Calu3 (cell line): ENCODE results near the gene PRG3. TPM values are rescaled to one million over a fixed set of nuclear protein-coding genes. Genes with fewer than 3 reads are reported as not detected.

Experiments used
- BruUV-seq: library from RNA; stranded (reverse); fragments of 400-500 nt; replicated peaks from 2 replicates; lab custom pipeline; 2021; lab: Mats Ljungman, UMichigan
- CTCF ChIA-PET: fragments of 300-600 bp; sonication (Branson Sonifier 250); formaldehyde crosslinking; loops from one replicate; lab custom pipeline; 2022; ENCODE audit warnings: antibody characterized with exemption; lab: Charles Lee
- DNase-seq: peaks from one replicate; pipeline ENCODE4 v3.0.0; 2022
- H3K27ac Mint-ChIP-seq: one replicate; pipeline ENCODE4 v1.8.0; 2022; ENCODE audit warnings: mixed read lengths; ENCODE audit not compliant: unreplicated experiment
- H3K27me3 Mint-ChIP-seq: one replicate; pipeline ENCODE4 v1.8.0; 2022; ENCODE audit warnings: mixed read lengths; ENCODE audit not compliant: unreplicated experiment
- H3K36me3 Mint-ChIP-seq: one replicate; pipeline ENCODE4 v1.8.0; 2022; ENCODE audit warnings: mild to moderate bottlenecking, moderate library complexity, mixed read lengths; ENCODE audit not compliant: insufficient read depth, unreplicated experiment
- H3K4me1 Mint-ChIP-seq: one replicate; pipeline ENCODE4 v1.8.0; 2022; ENCODE audit warnings: mild to moderate bottlenecking, low read depth, mixed read lengths; ENCODE audit not compliant: unreplicated experiment
- H3K4me3 Mint-ChIP-seq: one replicate; pipeline ENCODE4 v1.8.0; 2022; ENCODE audit warnings: mild to moderate bottlenecking, low read depth, moderate library complexity, mixed read lengths; ENCODE audit not compliant: unreplicated experiment
- H3K9me3 Mint-ChIP-seq: one replicate; pipeline ENCODE4 v1.8.0; 2022; ENCODE audit warnings: low read depth, mixed read lengths; ENCODE audit not compliant: unreplicated experiment
- intact Hi-C: fragments of 100-400 bp; cut with micrococcal nuclease; formaldehyde crosslinking; loops from one replicate; pipeline ENCODE4 v1.10.0; 2022; ENCODE audit not compliant: unreplicated experiment
- total RNA-seq: library from RNA; stranded (reverse); gene quantifications from 2 replicates; pipeline ENCODE4 v1.2.3, GENCODE V29; 2022
- TF ChIP-seq, protein P1 (sequence below): fragments of 200-600 bp; IDR thresholded peaks from one replicate; pipeline ENCODE4 v1.8.0; 2022; ENCODE audit warnings: antibody characterized with exemption; ENCODE audit not compliant: unreplicated experiment

PRG3 gene
- total RNA-seq, 1 experiment from 2014 or later: not detected

GRCh38 chr11:57426929-57427726 lies 46.2 kb upstream of the PRG3 start, which contains the start of gene SLC43A3:
TSS of gene SLC43A3 (minus strand) at chr11:57427121. CDS start at chr11:57426172, 949 bp downstream.
- Mint-ChIP-seq H3K27me3 (no peaks in the 10 kb centered on the region), H3K4me1 (peaks cover 50% of the 10 kb centered on the region), H3K36me3 (peaks cover 47% of the 10 kb centered on the region), H3K27ac (peak within 1 kb of the TSS; percentile 93), H3K9me3 (no peaks in the 10 kb centered on the region), H3K4me3 (peak within 1 kb of the TSS; percentile 78)
- intact Hi-C loops: loop anchor here (2.0 kb wide), 1 partner anchor 16 kb away; no protein-coding TSS in a partner anchor
- TF ChIP-seq, protein P1, sequence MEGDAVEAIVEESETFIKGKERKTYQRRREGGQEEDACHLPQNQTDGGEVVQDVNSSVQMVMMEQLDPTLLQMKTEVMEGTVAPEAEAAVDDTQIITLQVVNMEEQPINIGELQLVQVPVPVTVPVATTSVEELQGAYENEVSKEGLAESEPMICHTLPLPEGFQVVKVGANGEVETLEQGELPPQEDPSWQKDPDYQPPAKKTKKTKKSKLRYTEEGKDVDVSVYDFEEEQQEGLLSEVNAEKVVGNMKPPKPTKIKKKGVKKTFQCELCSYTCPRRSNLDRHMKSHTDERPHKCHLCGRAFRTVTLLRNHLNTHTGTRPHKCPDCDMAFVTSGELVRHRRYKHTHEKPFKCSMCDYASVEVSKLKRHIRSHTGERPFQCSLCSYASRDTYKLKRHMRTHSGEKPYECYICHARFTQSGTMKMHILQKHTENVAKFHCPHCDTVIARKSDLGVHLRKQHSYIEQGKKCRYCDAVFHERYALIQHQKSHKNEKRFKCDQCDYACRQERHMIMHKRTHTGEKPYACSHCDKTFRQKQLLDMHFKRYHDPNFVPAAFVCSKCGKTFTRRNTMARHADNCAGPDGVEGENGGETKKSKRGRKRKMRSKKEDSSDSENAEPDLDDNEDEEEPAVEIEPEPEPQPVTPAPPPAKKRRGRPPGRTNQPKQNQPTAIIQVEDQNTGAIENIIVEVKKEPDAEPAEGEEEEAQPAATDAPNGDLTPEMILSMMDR: no peak
- CTCF ChIA-PET: interaction anchor here (1.2 kb wide), 1 partner anchor 31 kb away, joined by 3 read pairs; no protein-coding TSS in a partner anchor
- DNase-seq: peak; percentile 80
- TSS peak; percentile 90 for BruUV-seq

GRCh38 chr11:57426439-57426928 lies 45.5 kb upstream of the PRG3 start:
- intact Hi-C loops: loop anchor here (2.0 kb wide), 1 partner anchor 16 kb away; no protein-coding TSS in a partner anchor
- Mint-ChIP-seq H3K9me3 (no peaks in the 10 kb centered on the region), H3K36me3 (peaks cover 49% of the 10 kb centered on the region), H3K27ac (peak overlapping the region; percentile 93), H3K4me3 (peak overlapping the region; percentile 78), H3K27me3 (no peaks in the 10 kb centered on the region), H3K4me1 (peaks cover 50% of the 10 kb centered on the region)
- no peak for DNase-seq
- CTCF ChIA-PET: no interaction called here
- TF ChIP-seq, protein P1: no peak
- no TSS peak for BruUV-seq

DNA sequence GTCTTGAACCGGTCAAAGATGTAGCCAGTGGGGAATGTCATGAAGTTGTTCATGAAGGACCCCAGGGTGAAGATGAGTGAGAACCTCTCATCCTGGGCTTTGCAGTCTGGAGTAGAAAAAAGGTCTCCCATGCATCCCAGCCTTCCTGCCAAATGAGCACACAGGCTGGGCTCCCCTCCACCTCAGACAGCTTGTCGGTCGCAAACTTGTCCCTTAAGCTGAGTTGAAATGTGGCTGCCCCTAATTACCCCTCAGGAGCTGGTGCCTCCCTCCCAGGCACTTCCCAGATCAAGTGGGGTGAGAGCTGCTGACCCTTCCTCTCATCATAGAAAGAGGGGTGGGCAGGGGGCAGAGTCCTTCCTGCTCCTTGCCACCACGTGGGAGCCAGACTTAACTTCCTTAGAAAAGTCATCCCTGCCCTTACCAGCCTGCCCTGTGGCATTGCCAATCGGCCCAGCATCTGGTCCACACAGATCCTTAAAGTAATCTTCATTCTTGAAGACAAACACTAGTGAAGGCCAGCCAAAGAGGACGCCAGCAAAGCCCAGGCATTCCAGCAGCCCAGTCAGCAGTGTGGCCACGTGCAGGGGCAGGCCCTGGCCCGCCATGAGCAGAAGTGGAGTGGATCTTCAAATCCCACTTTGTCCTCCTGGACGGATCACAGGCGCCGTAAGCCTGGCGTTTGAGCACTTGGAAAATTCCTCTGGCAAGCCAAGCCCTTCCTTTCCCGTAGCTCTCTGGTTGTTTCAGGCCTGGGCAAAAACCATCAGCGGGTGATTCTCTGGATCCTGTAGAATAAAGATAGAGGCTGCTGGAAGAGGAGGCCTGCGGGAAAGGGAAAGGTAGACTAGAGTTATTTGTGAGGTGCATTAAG lies 44.9 kb upstream of the PRG3 start:
- Mint-ChIP-seq H3K4me3 (peak overlapping the region; percentile 78), H3K27ac (peak overlapping the region; percentile 93), H3K36me3 (peaks cover 54% of the 10 kb centered on the region), H3K27me3 (no peaks in the 10 kb centered on the region), H3K9me3 (no peaks in the 10 kb centered on the region), H3K4me1 (peaks cover 50% of the 10 kb centered on the region)
- DNase-seq: no peak
- TF ChIP-seq, protein P1: no peak
- TSS peak; percentile 63 for BruUV-seq
- CTCF ChIA-PET: no interaction called here
- intact Hi-C loops: loop anchor here (2.0 kb wide), 1 partner anchor 15 kb away; no protein-coding TSS in a partner anchor
